ENCODE measurements around the gene LY6G5B. TPM values are rescaled to one million over a fixed set of nuclear protein-coding genes. Genes with fewer than 3 reads are reported as not detected.

LY6G5B gene
- polyA plus RNA-seq, 1 of the 3 experiments (the other 2 are of a cell fraction): 12.7 TPM

DNA sequence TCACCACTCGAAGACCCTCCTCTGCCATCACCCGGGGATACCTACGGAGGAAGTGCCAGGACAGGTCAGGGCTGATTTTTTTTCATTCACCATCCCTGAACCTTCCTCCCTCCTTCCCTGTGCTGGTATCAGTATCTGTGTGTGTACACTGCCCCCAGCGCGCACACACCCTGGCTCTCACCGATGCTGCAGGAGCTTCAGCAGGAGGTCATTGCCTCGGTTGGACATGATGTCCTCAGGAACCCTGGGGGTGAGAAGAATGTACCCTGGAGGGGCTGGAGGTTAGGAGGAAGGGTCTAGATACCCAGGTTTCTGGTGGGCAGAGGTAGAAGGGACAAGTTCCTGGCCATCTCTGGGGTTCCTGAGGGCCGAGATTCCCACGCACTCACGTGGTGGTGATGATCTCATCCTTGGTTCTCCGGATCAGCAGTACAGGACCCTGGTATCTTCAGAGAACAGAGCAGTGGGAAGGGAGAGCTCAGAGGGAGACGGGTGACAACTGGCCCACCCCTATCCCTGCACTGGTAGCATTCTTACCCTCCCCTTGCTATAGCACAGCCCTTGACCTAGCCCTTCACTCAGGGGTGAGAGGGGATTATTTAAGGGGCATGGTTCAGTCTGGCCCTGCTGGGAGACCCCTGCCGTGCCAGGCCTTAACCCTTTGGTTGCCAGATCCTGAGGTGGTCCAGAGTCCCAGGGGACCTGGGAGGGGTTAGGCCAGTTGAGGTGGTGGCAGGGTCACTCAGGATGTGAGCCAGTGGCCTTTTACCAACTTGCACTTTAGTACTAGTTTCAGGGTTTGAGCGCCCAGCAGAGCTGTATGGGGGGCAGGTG lies 18.3 kb downstream of the LY6G5B start:
- Histone ChIP-seq H3K9ac (no peak overlapping the region), H3K36me3 (replicated peaks in 1 of 2; ENCODE audit: control insufficient read depth in 1 of 2, insufficient read depth in 2 of 2, low read length in 1 of 2) (peaks cover 8 to 47% of the 10 kb centered on the region in 2 experiments), H3K9me2 (no peaks in the 10 kb centered on the region), H3K27ac (ENCODE audit: low read depth in 2 of 2, low read length in 1 of 2) (no peak overlapping the region), H3K4me2 (no peak overlapping the region), H3K79me2 (ENCODE audit: insufficient read depth) (no peaks in the 10 kb centered on the region), H3K27me3 (ENCODE audit: insufficient read depth) (no peaks in the 10 kb centered on the region), H3K4me3 (ENCODE audit: low read depth in 2 of 2, low read length in 1 of 2) (no peak overlapping the region), H3K9me3 (no peaks in the 10 kb centered on the region), H3K4me1 (ENCODE audit: control insufficient read depth in 1 of 2, insufficient read depth in 2 of 2, low read depth in 1 of 2, low read length in 1 of 2) (no peaks in the 10 kb centered on the region), H2AFZ (ENCODE audit: low read depth) (no peak overlapping the region), H4K20me1 (ENCODE audit: insufficient read depth) (no peaks in the 10 kb centered on the region), H3F3A (replicated peaks; ENCODE audit: insufficient read depth) (no peaks in the 10 kb centered on the region)
- 93% methylated on average over 12 of the region's 14 CpGs for WGBS (ENCODE audit: low lambda C conversion rate)
- TF ChIP-seq GATA2 (CRISPR knock-in tag; IDR thresholded peaks at IDR 0.05) (no peak), FOSL2 (IDR thresholded peaks at IDR 0.05; ENCODE audit: borderline replicate concordance, low read depth) (no peak), EZH2phosphoT487 (IDR thresholded peaks at IDR 0.05; ENCODE audit: borderline replicate concordance, low read depth) (no peak), JUND (IDR thresholded peaks at IDR 0.05) (no peak), RXRA (IDR thresholded peaks at IDR 0.05; ENCODE audit: borderline replicate concordance, low read depth) (no peak), POLR2AphosphoS5 (IDR thresholded peaks at IDR 0.05; ENCODE audit: low read depth, low read length) (no peak), TAF1 (IDR thresholded peaks at IDR 0.05; ENCODE audit: borderline replicate concordance, low read depth, low read length) (no peak), ELF1 (IDR thresholded peaks at IDR 0.05) (no peak), MEF2A (IDR thresholded peaks at IDR 0.05; ENCODE audit: borderline replicate concordance, low read depth) (no peak), NFIC (IDR thresholded peaks at IDR 0.05; ENCODE audit: borderline replicate concordance) (no peak), EP300 (IDR thresholded peaks at IDR 0.05; ENCODE audit: borderline replicate concordance in 1 of 2, low read depth in 1 of 2, low read length in 1 of 2) (no peak), RCOR1 (IDR thresholded peaks at IDR 0.05; ENCODE audit: low read length) (no peak), TEAD4 (IDR thresholded peaks at IDR 0.05; ENCODE audit: borderline replicate concordance, insufficient read depth) (no peak)
- TF ChIP-seq, protein P1, sequence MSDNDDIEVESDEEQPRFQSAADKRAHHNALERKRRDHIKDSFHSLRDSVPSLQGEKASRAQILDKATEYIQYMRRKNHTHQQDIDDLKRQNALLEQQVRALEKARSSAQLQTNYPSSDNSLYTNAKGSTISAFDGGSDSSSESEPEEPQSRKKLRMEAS (IDR thresholded peaks at IDR 0.05; ENCODE audit: low read depth): no peak
- TF ChIP-seq, protein P2, sequence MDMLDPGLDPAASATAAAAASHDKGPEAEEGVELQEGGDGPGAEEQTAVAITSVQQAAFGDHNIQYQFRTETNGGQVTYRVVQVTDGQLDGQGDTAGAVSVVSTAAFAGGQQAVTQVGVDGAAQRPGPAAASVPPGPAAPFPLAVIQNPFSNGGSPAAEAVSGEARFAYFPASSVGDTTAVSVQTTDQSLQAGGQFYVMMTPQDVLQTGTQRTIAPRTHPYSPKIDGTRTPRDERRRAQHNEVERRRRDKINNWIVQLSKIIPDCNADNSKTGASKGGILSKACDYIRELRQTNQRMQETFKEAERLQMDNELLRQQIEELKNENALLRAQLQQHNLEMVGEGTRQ (IDR thresholded peaks at IDR 0.05; ENCODE audit: borderline replicate concordance, low read depth, low read length): no peak
- TF ChIP-seq, protein P3, sequence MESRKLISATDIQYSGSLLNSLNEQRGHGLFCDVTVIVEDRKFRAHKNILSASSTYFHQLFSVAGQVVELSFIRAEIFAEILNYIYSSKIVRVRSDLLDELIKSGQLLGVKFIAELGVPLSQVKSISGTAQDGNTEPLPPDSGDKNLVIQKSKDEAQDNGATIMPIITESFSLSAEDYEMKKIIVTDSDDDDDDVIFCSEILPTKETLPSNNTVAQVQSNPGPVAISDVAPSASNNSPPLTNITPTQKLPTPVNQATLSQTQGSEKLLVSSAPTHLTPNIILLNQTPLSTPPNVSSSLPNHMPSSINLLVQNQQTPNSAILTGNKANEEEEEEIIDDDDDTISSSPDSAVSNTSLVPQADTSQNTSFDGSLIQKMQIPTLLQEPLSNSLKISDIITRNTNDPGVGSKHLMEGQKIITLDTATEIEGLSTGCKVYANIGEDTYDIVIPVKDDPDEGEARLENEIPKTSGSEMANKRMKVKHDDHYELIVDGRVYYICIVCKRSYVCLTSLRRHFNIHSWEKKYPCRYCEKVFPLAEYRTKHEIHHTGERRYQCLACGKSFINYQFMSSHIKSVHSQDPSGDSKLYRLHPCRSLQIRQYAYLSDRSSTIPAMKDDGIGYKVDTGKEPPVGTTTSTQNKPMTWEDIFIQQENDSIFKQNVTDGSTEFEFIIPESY (IDR thresholded peaks at IDR 0.05; ENCODE audit: borderline replicate concordance, low read depth): no peak
- TF ChIP-seq, protein P4, sequence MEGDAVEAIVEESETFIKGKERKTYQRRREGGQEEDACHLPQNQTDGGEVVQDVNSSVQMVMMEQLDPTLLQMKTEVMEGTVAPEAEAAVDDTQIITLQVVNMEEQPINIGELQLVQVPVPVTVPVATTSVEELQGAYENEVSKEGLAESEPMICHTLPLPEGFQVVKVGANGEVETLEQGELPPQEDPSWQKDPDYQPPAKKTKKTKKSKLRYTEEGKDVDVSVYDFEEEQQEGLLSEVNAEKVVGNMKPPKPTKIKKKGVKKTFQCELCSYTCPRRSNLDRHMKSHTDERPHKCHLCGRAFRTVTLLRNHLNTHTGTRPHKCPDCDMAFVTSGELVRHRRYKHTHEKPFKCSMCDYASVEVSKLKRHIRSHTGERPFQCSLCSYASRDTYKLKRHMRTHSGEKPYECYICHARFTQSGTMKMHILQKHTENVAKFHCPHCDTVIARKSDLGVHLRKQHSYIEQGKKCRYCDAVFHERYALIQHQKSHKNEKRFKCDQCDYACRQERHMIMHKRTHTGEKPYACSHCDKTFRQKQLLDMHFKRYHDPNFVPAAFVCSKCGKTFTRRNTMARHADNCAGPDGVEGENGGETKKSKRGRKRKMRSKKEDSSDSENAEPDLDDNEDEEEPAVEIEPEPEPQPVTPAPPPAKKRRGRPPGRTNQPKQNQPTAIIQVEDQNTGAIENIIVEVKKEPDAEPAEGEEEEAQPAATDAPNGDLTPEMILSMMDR (IDR thresholded peaks at IDR 0.05): no peak
- POLR2A ChIA-PET: no interaction called here
- CTCF ChIA-PET: interaction anchor here (0.8 to 3.2 kb wide), 4 partner anchors 42 to 142 kb away, joined by 3 to 9 read pairs (median 4); no protein-coding TSS in a partner anchor
- DNase-seq: peak; percentile 6

Data from SK-N-SH (cell line).